WTC11 (cell line): ENCODE results near the gene DMTF1. TPM values are rescaled to one million over a fixed set of nuclear protein-coding genes. Genes with fewer than 3 reads are reported as not detected.
A peak's percentile ranks its signal among the peaks of the same experiment; 100 is the strongest.

Experiments used
- CREM ChIP-seq: sonication (generic); formaldehyde crosslinking; IDR thresholded peaks from 2 replicates; pipeline ENCODE4 v1.8.1; 2022; ENCODE audit warnings: mild to moderate bottlenecking, missing genetic modification reagents, moderate library complexity
- E2F4 ChIP-seq: sonication (generic); formaldehyde crosslinking; IDR thresholded peaks from 2 replicates; pipeline ENCODE4 v1.8.1; 2022; ENCODE audit warnings: low read depth, mild to moderate bottlenecking, moderate library complexity, missing genetic modification reagents, borderline replicate concordance
- ESRRA ChIP-seq: sonication (generic); formaldehyde crosslinking; IDR thresholded peaks from 2 replicates; pipeline ENCODE4 v1.8.1; 2022; ENCODE audit warnings: mild to moderate bottlenecking, missing genetic modification reagents, borderline replicate concordance
- FOXP4 ChIP-seq: sonication (generic); formaldehyde crosslinking; IDR thresholded peaks from 2 replicates; pipeline ENCODE4 v1.8.0; 2022; ENCODE audit warnings: mild to moderate bottlenecking, missing genetic modification reagents
- GTF2I ChIP-seq: fragments of 250-450 bp; sonication (Bioruptor Pico); conservative IDR thresholded peaks from 2 replicates; pipeline ENCODE4 v1.4.0; 2021; ENCODE audit warnings: mild to moderate bottlenecking
- OVOL2 ChIP-seq: fragments of 250-450 bp; sonication (Bioruptor Pico); IDR thresholded peaks from 2 replicates; pipeline ENCODE4 v1.9.0; 2021; ENCODE audit warnings: mild to moderate bottlenecking, borderline replicate concordance
- PRRX2 ChIP-seq: fragments of 250-450 bp; sonication (Bioruptor Pico); IDR thresholded peaks from 2 replicates; pipeline ENCODE4 v1.8.0; 2021; ENCODE audit warnings: mild to moderate bottlenecking
- RORB ChIP-seq: fragments of 250-450 bp; sonication (Bioruptor Pico); IDR thresholded peaks from 2 replicates; pipeline ENCODE4 v1.9.0; 2021; ENCODE audit warnings: mild to moderate bottlenecking
- SMAD3 ChIP-seq: sonication (generic); formaldehyde crosslinking; IDR thresholded peaks from 2 replicates; pipeline ENCODE4 v1.8.0; 2022; ENCODE audit warnings: missing genetic modification reagents, mild to moderate bottlenecking, borderline replicate concordance
- SMAD4 ChIP-seq: sonication (generic); formaldehyde crosslinking; IDR thresholded peaks from 2 replicates; pipeline ENCODE4 v1.8.0; 2022; ENCODE audit warnings: mild to moderate bottlenecking, missing genetic modification reagents
- TEAD1 ChIP-seq: sonication (generic); formaldehyde crosslinking; IDR thresholded peaks from 2 replicates; pipeline ENCODE4 v1.8.0; 2022; ENCODE audit warnings: mild to moderate bottlenecking, missing genetic modification reagents
- TEAD4 ChIP-seq: sonication (generic); formaldehyde crosslinking; IDR thresholded peaks from 2 replicates; pipeline ENCODE4 v1.8.0; 2022; ENCODE audit warnings: mild to moderate bottlenecking, missing genetic modification reagents
- TP53 ChIP-seq: sonication (generic); formaldehyde crosslinking; IDR thresholded peaks from 2 replicates; pipeline ENCODE4 v1.8.1; 2023; ENCODE audit warnings: mild to moderate bottlenecking, missing genetic modification reagents
- USF1 ChIP-seq: sonication (generic); formaldehyde crosslinking; IDR thresholded peaks from 2 replicates; pipeline ENCODE4 v1.8.0; 2022; ENCODE audit warnings: mild to moderate bottlenecking, missing genetic modification reagents
- ZNF121 ChIP-seq: sonication (generic); formaldehyde crosslinking; IDR thresholded peaks from 2 replicates; pipeline ENCODE4 v1.8.0; 2023; ENCODE audit warnings: missing genetic modification reagents
- ZNF138 ChIP-seq: sonication (generic); formaldehyde crosslinking; conservative IDR thresholded peaks from 2 replicates; pipeline ENCODE4 v1.8.1; 2022; ENCODE audit warnings: mild to moderate bottlenecking, moderate library complexity, missing genetic modification reagents
- ZNF232 ChIP-seq: sonication (generic); formaldehyde crosslinking; IDR thresholded peaks from 2 replicates; pipeline ENCODE4 v1.8.0; 2022; ENCODE audit warnings: mild to moderate bottlenecking, missing genetic modification reagents
- ZNF263 ChIP-seq: sonication (generic); formaldehyde crosslinking; IDR thresholded peaks from 2 replicates; pipeline ENCODE4 v1.8.1; 2022; ENCODE audit warnings: low read depth, mild to moderate bottlenecking, moderate library complexity, missing genetic modification reagents
- ZNF512 ChIP-seq: sonication (generic); formaldehyde crosslinking; IDR thresholded peaks from 2 replicates; pipeline ENCODE4 v1.8.1; 2022; ENCODE audit warnings: missing genetic modification reagents, borderline replicate concordance
- total RNA-seq: library from RNA; stranded (reverse); gene quantifications from 3 replicates; pipeline ENCODE4 v1.2.3, GENCODE V29; 2021
- TF ChIP-seq, protein P1 (sequence below): sonication (generic); formaldehyde crosslinking; IDR thresholded peaks from 2 replicates; pipeline ENCODE4 v1.8.1; 2022; ENCODE audit warnings: mild to moderate bottlenecking, missing genetic modification reagents, moderate library complexity, borderline replicate concordance
- TF ChIP-seq, protein P2 (sequence below): sonication (generic); formaldehyde crosslinking; IDR thresholded peaks from 2 replicates; pipeline ENCODE4 v1.8.0; 2022; ENCODE audit warnings: missing genetic modification reagents
- TF ChIP-seq, protein P3 (sequence below): sonication (generic); formaldehyde crosslinking; IDR thresholded peaks from 2 replicates; pipeline ENCODE4 v1.8.0; 2022; ENCODE audit warnings: mild to moderate bottlenecking, missing genetic modification reagents
- TF ChIP-seq, protein P4 (sequence below): sonication (generic); formaldehyde crosslinking; IDR thresholded peaks from 2 replicates; pipeline ENCODE4 v1.8.1; 2023; ENCODE audit warnings: mild to moderate bottlenecking, missing genetic modification reagents
- TF ChIP-seq, protein P5 (sequence below): sonication (generic); formaldehyde crosslinking; IDR thresholded peaks from 2 replicates; pipeline ENCODE4 v1.8.0; 2023; ENCODE audit warnings: missing genetic modification reagents

DMTF1 gene
- total RNA-seq, 1 experiment from 2014 or later: 79.3 TPM

- TF ChIP-seq E2F4 (CRISPR knock-in tag) (0 out of 2 replicates have a peak, but pooled peaks have one; percentile 49), ZNF232 (CRISPR knock-in tag) (0 out of 2 replicates have a peak, but pooled peaks have one; percentile 56), TP53 (CRISPR knock-in tag) (0 out of 2 replicates have a peak, but pooled peaks have one; percentile 39), RORB (CRISPR knock-in tag) (no peak), SMAD4 (no peak), TEAD1 (CRISPR knock-in tag) (peak; percentile 81; the same call in 1 of the 2 replicates), CREM (peak; percentile 74), USF1 (CRISPR knock-in tag) (0 out of 2 replicates have a peak, but pooled peaks have one; percentile 10), ZNF512 (CRISPR knock-in tag) (no peak), GTF2I (no peak), ESRRA (CRISPR knock-in tag) (peak; percentile 27; the same call in 1 of the 2 replicates), TEAD4 (no peak), ZNF263 (no peak), PRRX2 (CRISPR knock-in tag) (no peak), FOXP4 (peak; percentile 87), ZNF138 (CRISPR knock-in tag) (no peak), ZNF121 (CRISPR knock-in tag) (no peak), OVOL2 (CRISPR knock-in tag) (no peak), SMAD3 (CRISPR knock-in tag) (peak; percentile 73; the same call in 1 of the 2 replicates)
- TF ChIP-seq, protein P1, sequence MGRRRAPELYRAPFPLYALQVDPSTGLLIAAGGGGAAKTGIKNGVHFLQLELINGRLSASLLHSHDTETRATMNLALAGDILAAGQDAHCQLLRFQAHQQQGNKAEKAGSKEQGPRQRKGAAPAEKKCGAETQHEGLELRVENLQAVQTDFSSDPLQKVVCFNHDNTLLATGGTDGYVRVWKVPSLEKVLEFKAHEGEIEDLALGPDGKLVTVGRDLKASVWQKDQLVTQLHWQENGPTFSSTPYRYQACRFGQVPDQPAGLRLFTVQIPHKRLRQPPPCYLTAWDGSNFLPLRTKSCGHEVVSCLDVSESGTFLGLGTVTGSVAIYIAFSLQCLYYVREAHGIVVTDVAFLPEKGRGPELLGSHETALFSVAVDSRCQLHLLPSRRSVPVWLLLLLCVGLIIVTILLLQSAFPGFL (CRISPR knock-in tag): no peak
- TF ChIP-seq, protein P2, sequence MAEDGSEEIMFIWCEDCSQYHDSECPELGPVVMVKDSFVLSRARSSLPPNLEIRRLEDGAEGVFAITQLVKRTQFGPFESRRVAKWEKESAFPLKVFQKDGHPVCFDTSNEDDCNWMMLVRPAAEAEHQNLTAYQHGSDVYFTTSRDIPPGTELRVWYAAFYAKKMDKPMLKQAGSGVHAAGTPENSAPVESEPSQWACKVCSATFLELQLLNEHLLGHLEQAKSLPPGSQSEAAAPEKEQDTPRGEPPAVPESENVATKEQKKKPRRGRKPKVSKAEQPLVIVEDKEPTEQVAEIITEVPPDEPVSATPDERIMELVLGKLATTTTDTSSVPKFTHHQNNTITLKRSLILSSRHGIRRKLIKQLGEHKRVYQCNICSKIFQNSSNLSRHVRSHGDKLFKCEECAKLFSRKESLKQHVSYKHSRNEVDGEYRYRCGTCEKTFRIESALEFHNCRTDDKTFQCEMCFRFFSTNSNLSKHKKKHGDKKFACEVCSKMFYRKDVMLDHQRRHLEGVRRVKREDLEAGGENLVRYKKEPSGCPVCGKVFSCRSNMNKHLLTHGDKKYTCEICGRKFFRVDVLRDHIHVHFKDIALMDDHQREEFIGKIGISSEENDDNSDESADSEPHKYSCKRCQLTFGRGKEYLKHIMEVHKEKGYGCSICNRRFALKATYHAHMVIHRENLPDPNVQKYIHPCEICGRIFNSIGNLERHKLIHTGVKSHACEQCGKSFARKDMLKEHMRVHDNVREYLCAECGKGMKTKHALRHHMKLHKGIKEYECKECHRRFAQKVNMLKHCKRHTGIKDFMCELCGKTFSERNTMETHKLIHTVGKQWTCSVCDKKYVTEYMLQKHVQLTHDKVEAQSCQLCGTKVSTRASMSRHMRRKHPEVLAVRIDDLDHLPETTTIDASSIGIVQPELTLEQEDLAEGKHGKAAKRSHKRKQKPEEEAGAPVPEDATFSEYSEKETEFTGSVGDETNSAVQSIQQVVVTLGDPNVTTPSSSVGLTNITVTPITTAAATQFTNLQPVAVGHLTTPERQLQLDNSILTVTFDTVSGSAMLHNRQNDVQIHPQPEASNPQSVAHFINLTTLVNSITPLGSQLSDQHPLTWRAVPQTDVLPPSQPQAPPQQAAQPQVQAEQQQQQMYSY: peak; percentile 34; the same call in 1 of the 2 replicates
- TF ChIP-seq, protein P3, sequence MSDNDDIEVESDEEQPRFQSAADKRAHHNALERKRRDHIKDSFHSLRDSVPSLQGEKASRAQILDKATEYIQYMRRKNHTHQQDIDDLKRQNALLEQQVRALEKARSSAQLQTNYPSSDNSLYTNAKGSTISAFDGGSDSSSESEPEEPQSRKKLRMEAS (CRISPR knock-in tag): peak; percentile 83
- TF ChIP-seq, protein P4, sequence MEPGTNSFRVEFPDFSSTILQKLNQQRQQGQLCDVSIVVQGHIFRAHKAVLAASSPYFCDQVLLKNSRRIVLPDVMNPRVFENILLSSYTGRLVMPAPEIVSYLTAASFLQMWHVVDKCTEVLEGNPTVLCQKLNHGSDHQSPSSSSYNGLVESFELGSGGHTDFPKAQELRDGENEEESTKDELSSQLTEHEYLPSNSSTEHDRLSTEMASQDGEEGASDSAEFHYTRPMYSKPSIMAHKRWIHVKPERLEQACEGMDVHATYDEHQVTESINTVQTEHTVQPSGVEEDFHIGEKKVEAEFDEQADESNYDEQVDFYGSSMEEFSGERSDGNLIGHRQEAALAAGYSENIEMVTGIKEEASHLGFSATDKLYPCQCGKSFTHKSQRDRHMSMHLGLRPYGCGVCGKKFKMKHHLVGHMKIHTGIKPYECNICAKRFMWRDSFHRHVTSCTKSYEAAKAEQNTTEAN (CRISPR knock-in tag): no peak; the same call in 1 of the 2 replicates
- TF ChIP-seq, protein P5, sequence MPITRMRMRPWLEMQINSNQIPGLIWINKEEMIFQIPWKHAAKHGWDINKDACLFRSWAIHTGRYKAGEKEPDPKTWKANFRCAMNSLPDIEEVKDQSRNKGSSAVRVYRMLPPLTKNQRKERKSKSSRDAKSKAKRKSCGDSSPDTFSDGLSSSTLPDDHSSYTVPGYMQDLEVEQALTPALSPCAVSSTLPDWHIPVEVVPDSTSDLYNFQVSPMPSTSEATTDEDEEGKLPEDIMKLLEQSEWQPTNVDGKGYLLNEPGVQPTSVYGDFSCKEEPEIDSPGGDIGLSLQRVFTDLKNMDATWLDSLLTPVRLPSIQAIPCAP (CRISPR knock-in tag): 0 out of 2 replicates have a peak, but pooled peaks have one; percentile 73
These were observed 67.9 kb downstream of the DMTF1 start (continued) for GRCh38 chr7:87220026-87220733.
